Caco-2 (cell line): ENCODE measurements around the gene CCDC70. TPM values are rescaled to one million over a fixed set of nuclear protein-coding genes. Genes with fewer than 3 reads are reported as not detected.

ENCODE experiments used
- BruUV-seq: library from RNA; stranded (reverse); fragments of 400-500 nt; replicated peaks from 2 replicates; lab custom pipeline; 2021; lab: Mats Ljungman, UMichigan
- CTCF ChIA-PET: fragments of 300-600 bp; sonication (Branson Sonifier 250); formaldehyde crosslinking; loops from one replicate; lab custom pipeline; 2022; ENCODE audit warnings: antibody characterized with exemption; lab: Charles Lee
- POLR2A ChIA-PET: fragments of 300-600 bp; sonication (Branson Sonifier 250); formaldehyde crosslinking; loops from one replicate; lab custom pipeline; 2022; ENCODE audit warnings: antibody characterized with exemption; lab: Charles Lee
- DNase-seq, 2 experiments: peaks; one replicate each; pipeline versions ENCODE4 v3.0.0 to v3.0.0-alpha.2; 2020 to 2022
- H3K27me3 ChIP-seq: replicated peaks from 2 replicates; pipeline ENCODE4 v1.6.0; 2011; ENCODE audit warnings: low read length; ENCODE audit not compliant: control insufficient read depth, insufficient read depth
- H3K36me3 ChIP-seq: 2 replicates; pipeline ENCODE4 v1.5.1; 2011; ENCODE audit warnings: low read length; ENCODE audit not compliant: control insufficient read depth, insufficient read depth
- H3K4me1 ChIP-seq: fragments of 250-450 bp; sonication (Bioruptor Pico); 2 replicates; pipeline ENCODE4 v1.5.1; 2020; ENCODE audit warnings: mild to moderate bottlenecking
- H3K4me3 ChIP-seq: 2 replicates; pipeline ENCODE4 v1.5.1; 2011; ENCODE audit warnings: low read depth, mild to moderate bottlenecking, control low read depth, low read length
- H3K9me3 ChIP-seq: fragments of 250-450 bp; sonication (Bioruptor Pico); 2 replicates; pipeline ENCODE4 v1.5.1; 2020; ENCODE audit warnings: mild to moderate bottlenecking, moderate library complexity
- H3K27ac Mint-ChIP-seq: one replicate; pipeline ENCODE4 v1.8.0; 2022; ENCODE audit warnings: mixed read lengths; ENCODE audit not compliant: unreplicated experiment
- H3K27me3 Mint-ChIP-seq: one replicate; pipeline ENCODE4 v1.8.0; 2022; ENCODE audit warnings: mixed read lengths; ENCODE audit not compliant: insufficient read depth, unreplicated experiment
- H3K36me3 Mint-ChIP-seq: one replicate; pipeline ENCODE4 v1.8.0; 2022; ENCODE audit warnings: mild to moderate bottlenecking, mixed read lengths; ENCODE audit not compliant: insufficient read depth, unreplicated experiment
- H3K4me1 Mint-ChIP-seq: one replicate; pipeline ENCODE4 v1.8.0; 2022; ENCODE audit warnings: low read depth, mixed read lengths; ENCODE audit not compliant: unreplicated experiment
- H3K4me3 Mint-ChIP-seq: one replicate; pipeline ENCODE4 v1.8.0; 2022; ENCODE audit warnings: mild to moderate bottlenecking, moderate library complexity, mixed read lengths; ENCODE audit not compliant: unreplicated experiment
- H3K9me3 Mint-ChIP-seq: one replicate; pipeline ENCODE4 v1.8.0; 2022; ENCODE audit warnings: mixed read lengths; ENCODE audit not compliant: unreplicated experiment
- CTCF ChIP-seq, 2 experiments: fragments of 200-600 bp in 1 of 2; IDR thresholded peaks; 1 replicate in 1 of 2; 2 replicates in 1 of 2; pipeline versions ENCODE4 v1.5.1 to v1.8.0; 2011 to 2022; ENCODE audit warnings: antibody characterized with exemption in 1 of 2, control low read depth in 1 of 2, inconsistent platforms in 1 of 2, low read depth in 1 of 2, low read length in 1 of 2, mild to moderate bottlenecking in 1 of 2, moderate library complexity in 1 of 2; ENCODE audit not compliant: insufficient read depth in 1 of 2, severe bottlenecking in 1 of 2, unreplicated experiment in 1 of 2
- intact Hi-C: fragments of 100-400 bp; cut with micrococcal nuclease; formaldehyde crosslinking; loops from one replicate; pipeline ENCODE4 v1.10.0; 2022; ENCODE audit not compliant: unreplicated experiment
- total RNA-seq: library from RNA; stranded (reverse); gene quantifications from 2 replicates; pipeline ENCODE4 v1.2.3, GENCODE V29; 2022

Gene CCDC70
- total RNA-seq, 1 experiment from 2014 or later, result not detected

GRCh38 chr13:51818276-51818675 lies 43.5 kb upstream of the CCDC70 start:
- no TSS peak for BruUV-seq
- CTCF ChIA-PET, result no interaction called here
- Mint-ChIP-seq H3K36me3 (no peaks in the 10 kb centered on the region), H3K9me3 (no peaks in the 10 kb centered on the region), H3K4me3 (no peak overlapping the region), H3K27ac (no peak overlapping the region), H3K4me1 (peaks cover 14% of the 10 kb centered on the region), H3K27me3 (peaks cover 24% of the 10 kb centered on the region)
- Histone ChIP-seq H3K4me1 (no peaks in the 10 kb centered on the region), H3K27me3 (no peaks in the 10 kb centered on the region; the same call in 1 of the 2 replicates), H3K9me3 (no peaks in the 10 kb centered on the region), H3K4me3 (no peak overlapping the region), H3K36me3 (no peaks in the 10 kb centered on the region)
- POLR2A ChIA-PET, result no interaction called here
- intact Hi-C loops, result loop anchor here (5.0 kb wide), 1 partner anchor 114 kb away; no protein-coding TSS in a partner anchor
- no peak for TF ChIP-seq CTCF (IDR thresholded peaks at IDR 0.05; ENCODE audit: insufficient read depth in 1 of 2, low read depth in 1 of 2, low read length in 1 of 2, severe bottlenecking in 1 of 2, unreplicated experiment in 1 of 2)
- no peak for DNase-seq

- no peak overlapping the region for H3K4me3 Mint-ChIP-seq
- no peak overlapping the region for H3K27ac Mint-ChIP-seq
- no peaks in the 10 kb centered on the region for H3K9me3 Mint-ChIP-seq
- no peak for DNase-seq
- Histone ChIP-seq H3K27me3 (no peaks in the 10 kb centered on the region; the same call in 1 of the 2 replicates), H3K9me3 (no peaks in the 10 kb centered on the region), H3K4me1 (no peaks in the 10 kb centered on the region), H3K36me3 (no peaks in the 10 kb centered on the region), H3K4me3 (no peak overlapping the region)
- BruUV-seq, result no TSS peak
- ChIA-PET POLR2A (interaction anchor here (1.0 kb wide), 1 partner anchor 12 kb away, joined by 3 read pairs; no protein-coding TSS in a partner anchor), CTCF (no interaction called here)
- intact Hi-C loops, result loop anchor here (5.0 kb wide), 1 partner anchor 113 kb away; no protein-coding TSS in a partner anchor
- no peak for TF ChIP-seq CTCF (IDR thresholded peaks at IDR 0.05; ENCODE audit: insufficient read depth in 1 of 2, low read depth in 1 of 2, low read length in 1 of 2, severe bottlenecking in 1 of 2, unreplicated experiment in 1 of 2)
- H3K27me3 Mint-ChIP-seq, result peaks cover 24% of the 10 kb centered on the region
- H3K4me1 Mint-ChIP-seq, result peaks cover 14% of the 10 kb centered on the region
- no peaks in the 10 kb centered on the region for H3K36me3 Mint-ChIP-seq
Measured at GRCh38 chr13:51818781-51819511, 42.8 kb upstream of the CCDC70 start.

- Histone ChIP-seq H3K27me3 (no peaks in the 10 kb centered on the region; the same call in 1 of the 2 replicates), H3K4me1 (no peaks in the 10 kb centered on the region), H3K9me3 (no peaks in the 10 kb centered on the region), H3K36me3 (no peaks in the 10 kb centered on the region), H3K4me3 (no peak overlapping the region)
- H3K27ac Mint-ChIP-seq, result no peak overlapping the region
- no peak for TF ChIP-seq CTCF (IDR thresholded peaks at IDR 0.05; ENCODE audit: insufficient read depth in 1 of 2, low read depth in 1 of 2, low read length in 1 of 2, severe bottlenecking in 1 of 2, unreplicated experiment in 1 of 2)
- POLR2A ChIA-PET, result interaction anchor here (1.0 kb wide), 1 partner anchor 12 kb away, joined by 3 read pairs; no protein-coding TSS in a partner anchor
- peaks cover 24% of the 10 kb centered on the region for H3K27me3 Mint-ChIP-seq
- intact Hi-C loops, result loop anchor here (5.0 kb wide), 1 partner anchor 113 kb away; no protein-coding TSS in a partner anchor
- no peak for DNase-seq
- no peaks in the 10 kb centered on the region for H3K36me3 Mint-ChIP-seq
- BruUV-seq, result no TSS peak
- H3K4me1 Mint-ChIP-seq, result peaks cover 14% of the 10 kb centered on the region
- no peak overlapping the region for H3K4me3 Mint-ChIP-seq
- CTCF ChIA-PET, result no interaction called here
- no peaks in the 10 kb centered on the region for H3K9me3 Mint-ChIP-seq
Measured at GRCh38 chr13:51819544-51819943, 42.2 kb upstream of the CCDC70 start.
